HG03565 (cell line): ENCODE data around the gene OTUD3.
"Not testable (repeated sequence)": the region's sequence is repeated elsewhere in the genome, so short reads cannot be mapped to it uniquely, and the experiment has no call there.

Source experiments
- ATAC-seq: cut with Tn5 transposase; IDR thresholded peaks from one replicate; pipeline ENCODE4 v1.9.1; 2021; ENCODE audit warnings: mild to moderate bottlenecking, moderate library complexity; ENCODE audit not compliant: unreplicated experiment

Gene OTUD3, protein sequence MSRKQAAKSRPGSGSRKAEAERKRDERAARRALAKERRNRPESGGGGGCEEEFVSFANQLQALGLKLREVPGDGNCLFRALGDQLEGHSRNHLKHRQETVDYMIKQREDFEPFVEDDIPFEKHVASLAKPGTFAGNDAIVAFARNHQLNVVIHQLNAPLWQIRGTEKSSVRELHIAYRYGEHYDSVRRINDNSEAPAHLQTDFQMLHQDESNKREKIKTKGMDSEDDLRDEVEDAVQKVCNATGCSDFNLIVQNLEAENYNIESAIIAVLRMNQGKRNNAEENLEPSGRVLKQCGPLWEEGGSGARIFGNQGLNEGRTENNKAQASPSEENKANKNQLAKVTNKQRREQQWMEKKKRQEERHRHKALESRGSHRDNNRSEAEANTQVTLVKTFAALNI

GRCh38 chr1:19882111-19883071 is at the start of gene OTUD3:
Gene OTUD3, plus strand, starts transcription at chr1:19882395. Its CDS starts 119 bp downstream, at chr1:19882514.
- ATAC-seq = peak; percentile 90

- no peak for ATAC-seq
Observed at GRCh38 chr1:19835578-19835977, 46.6 kb upstream of the OTUD3 start.

DNA sequence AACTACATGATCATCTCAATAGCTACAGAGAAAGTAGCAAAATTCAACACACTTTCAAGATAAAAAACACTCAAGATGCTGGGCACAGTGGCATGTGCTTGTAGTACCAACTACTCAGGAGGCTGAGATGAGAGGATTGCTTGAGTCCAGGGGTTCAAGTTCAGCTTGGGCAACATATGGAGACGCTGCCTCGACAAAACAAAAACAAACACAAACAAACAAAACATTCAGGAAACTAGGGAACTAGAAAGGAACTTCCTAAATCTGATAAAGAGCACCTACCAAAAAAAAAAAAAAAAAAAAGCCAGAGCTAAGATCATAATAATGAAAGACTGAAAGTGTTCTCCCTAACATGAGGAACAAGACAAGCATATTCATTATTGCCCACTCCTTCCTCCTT is 44.3 kb upstream of the OTUD3 start:
- ATAC-seq = no peak

DNA sequence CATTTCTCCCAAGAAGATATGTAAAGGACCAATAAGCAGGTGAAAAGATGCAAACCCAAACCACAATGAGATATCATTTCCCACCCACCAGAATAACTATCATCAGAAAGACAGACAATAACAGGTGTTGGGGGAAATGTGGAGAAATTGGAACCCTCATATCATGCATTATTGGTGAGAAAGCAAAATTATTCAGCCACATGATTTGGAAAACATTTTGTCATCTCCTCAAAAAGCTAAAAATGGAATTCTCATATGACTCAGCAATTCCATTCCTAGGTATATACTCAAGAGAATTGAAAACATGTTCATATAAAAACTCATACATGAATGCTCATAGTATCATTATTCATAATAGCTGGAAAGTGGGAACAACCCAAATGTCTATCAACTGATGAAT is 42.0 kb upstream of the OTUD3 start:
- ATAC-seq = no peak

DNA sequence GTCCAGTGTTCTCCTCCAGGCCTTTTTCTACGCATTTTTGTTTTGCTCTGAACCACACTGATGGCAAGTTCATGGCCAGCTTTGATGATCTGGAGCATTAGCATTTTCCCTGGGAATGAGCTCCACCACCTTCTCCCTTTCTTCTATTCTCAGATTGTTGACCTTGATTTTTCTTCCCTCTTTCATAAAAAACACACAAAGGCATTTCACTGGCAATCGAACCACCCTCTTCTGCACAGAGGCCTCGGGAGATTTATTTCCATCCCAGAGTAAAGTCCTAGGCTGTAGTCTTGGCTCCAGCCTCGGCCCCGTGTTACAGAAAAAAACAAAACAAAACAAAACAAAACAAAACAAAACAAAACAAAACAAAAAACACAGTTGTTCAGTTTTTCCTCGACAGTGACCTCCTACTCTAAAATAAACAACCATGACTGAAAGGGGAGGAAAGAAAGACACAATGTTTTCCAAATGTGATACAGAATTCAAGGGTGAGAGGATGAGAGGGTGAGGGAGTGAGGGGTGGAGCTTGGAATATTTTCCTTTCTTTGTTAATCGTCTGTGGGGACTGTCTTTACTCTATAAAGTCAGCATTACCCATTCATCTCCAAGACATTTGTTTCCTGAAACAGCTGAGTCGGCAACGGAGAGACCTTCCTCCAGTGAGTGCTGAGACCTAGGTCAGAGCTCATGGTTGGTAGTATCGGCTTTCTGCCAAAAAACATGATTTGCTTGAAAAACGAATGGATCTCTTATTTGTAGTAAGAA is 37.3 kb upstream of the OTUD3 start:
- no peak for ATAC-seq

- ATAC-seq = no peak
Observed at GRCh38 chr1:19845555-19845954, 36.6 kb upstream of the OTUD3 start.

DNA sequence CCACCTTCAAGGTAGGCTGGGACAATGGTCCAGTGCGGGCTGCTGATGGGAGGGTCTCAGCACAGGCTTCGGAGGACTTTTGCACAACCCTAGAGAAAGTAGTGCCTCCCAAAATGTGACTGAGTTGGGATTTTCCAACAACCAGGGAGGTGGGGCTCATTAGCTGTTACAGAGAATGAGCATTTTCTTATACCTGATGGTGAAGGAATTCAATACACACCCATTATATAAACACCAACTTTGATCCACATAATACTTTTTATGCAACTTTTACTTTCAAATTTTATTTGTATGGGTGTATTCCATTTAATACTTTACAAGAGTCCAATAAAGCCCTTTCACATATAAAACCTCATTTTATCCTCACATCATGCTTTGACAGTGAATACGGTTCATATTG is 35.9 kb upstream of the OTUD3 start:
- no peak for ATAC-seq

DNA sequence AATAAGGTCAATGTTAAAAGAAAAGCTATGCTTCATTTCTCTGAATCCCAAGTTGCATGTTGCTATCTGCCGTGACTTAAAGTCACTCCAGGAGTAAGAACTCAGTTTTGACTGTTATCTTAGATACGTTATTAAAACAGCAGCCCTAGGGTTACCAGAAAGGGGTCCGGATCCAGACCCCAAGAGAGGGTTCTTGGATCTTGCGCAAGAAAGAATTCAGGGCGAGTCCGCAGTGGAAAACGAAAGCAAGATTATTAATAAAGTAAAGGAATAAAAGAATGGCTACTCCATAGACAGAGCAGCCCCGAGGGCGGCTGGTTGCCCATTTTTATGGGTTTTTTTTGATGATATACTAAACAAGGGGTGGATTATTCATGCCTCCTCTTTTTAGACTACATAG is 34.9 kb upstream of the OTUD3 start:
- not testable (repeated sequence) for ATAC-seq

DNA sequence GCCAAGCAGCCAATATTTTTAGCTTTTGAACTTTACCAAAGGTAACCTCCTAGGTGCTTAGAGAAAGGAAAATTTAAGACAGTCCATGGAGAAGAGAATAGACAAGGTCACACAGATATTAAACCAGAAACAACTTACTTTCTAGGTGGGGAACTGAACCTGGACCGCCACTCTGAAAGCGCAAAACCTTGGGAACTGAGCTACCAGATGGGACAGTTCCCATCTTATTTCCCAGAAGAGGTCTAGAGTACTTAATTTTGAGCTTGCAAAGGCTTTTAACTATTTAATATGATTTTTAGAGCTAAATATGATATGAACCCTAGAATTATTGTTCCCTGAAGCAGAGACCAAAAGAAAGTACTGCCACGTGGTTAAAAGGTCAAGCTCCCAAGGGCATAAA is 32.9 kb upstream of the OTUD3 start:
- not testable (repeated sequence) for ATAC-seq

DNA sequence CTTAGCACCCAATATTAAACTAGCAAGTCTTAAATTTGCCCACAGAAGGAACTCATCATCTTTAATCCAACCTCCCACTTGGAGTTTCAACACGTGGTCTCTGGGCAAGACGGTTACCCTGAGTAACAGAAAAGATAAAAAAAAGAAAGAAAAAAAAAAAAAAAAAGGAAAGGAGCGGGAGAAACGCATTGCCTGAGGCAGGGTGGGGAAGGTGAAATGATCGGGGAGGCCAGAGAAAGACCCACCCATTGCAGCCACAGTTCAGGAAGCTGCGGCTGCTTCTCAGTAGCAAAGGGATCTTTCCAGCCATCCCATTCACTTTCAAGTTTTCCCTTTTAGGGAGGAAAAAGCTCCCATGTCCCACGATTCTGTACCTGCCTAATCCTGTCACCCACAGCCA is 32.0 kb upstream of the OTUD3 start:
- no peak for ATAC-seq

- ATAC-seq = no peak
Observed at GRCh38 chr1:19852036-19852435, 30.2 kb upstream of the OTUD3 start.

DNA sequence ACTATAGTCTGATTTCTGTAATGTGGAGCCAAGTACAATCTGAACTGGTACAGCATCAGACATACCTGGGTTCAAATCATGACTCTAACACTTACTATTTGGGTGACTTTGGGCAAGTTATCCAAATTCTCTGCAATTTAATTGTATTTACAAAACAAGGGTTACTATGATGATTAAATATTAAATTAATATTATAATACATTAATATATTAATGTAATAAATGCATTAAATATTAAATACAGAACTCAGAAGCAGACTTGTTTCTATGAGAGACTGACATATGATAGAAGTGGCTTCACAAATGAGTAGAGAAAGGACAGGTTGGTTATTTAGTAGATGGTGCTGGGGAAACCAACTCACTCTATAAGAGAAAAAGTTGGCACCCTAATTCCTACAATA is 27.3 kb upstream of the OTUD3 start:
- no peak for ATAC-seq

DNA sequence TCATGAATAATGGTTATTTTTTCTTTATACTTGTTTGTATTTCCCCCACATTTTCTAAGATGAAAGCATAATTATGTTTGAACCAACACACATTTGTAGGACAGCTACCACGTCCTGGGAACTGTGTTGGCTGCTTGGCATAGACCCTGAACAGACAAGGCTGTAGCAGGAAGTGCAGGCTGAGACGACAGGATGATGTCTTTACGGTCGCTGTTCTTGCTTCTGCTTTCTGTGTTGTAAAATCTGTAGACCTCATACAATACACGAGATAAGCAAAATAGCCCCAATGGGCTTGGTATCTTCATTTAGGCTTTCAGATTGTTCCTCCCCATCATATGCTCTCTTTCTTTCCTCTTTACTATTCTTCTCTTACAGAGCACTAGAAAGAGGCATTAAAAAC is 23.3 kb upstream of the OTUD3 start:
- no peak for ATAC-seq

- ATAC-seq = no peak
Observed at GRCh38 chr1:19859876-19860275, 22.3 kb upstream of the OTUD3 start.

GRCh38 chr1:19860418-19860817 is 21.8 kb upstream of the OTUD3 start:
- ATAC-seq = no peak

- no peak for ATAC-seq
Observed at GRCh38 chr1:19861034-19861433, 21.2 kb upstream of the OTUD3 start.

GRCh38 chr1:19861842-19862530 is 20.2 kb upstream of the OTUD3 start:
- ATAC-seq = no peak

DNA sequence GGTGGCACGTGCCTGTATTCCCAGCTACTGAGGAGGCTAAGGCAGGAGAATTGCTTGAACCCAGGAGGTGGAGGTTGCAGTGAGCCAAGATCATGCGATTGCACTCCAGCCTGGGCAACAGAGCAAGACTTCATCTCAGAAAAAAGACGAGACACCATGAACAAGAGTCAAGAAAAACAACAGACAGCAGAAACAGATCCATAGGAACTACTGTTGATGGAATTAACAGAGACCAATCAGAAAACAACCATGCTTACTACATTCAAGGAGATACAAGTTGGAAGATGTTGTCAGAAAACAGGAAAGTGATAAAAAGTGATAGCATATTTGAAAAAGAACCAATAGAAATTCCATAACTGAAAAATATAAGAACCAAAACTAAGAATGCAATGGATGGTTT is 19.3 kb upstream of the OTUD3 start:
- ATAC-seq = no peak

DNA sequence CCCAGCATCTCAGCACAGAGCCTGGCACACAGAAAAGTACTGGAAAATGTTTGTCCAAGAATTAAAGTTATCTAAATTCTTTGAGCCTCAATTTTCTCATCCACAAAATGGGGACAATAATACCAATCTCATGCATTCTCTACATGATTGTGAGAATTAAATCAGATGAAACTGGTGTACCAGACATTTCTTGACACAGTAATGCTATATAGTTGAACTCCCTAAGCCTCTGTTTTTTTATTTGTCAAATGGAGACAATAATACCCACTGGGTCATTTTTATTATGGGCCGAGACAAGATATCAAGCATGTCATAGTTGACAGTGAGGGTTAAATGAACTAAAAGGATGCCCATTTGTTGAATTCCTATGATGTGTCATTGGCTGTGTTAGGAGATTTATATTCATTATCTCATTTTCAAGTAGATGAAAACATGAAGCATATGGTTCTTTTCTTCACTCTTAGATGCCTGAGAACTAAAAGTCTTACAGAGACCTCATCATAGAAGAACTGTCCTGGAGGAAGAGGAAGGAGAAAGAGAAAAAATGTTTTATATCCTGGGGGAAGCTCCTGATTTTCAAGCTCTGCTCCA is 17.5 kb upstream of the OTUD3 start:
- no peak for ATAC-seq

DNA sequence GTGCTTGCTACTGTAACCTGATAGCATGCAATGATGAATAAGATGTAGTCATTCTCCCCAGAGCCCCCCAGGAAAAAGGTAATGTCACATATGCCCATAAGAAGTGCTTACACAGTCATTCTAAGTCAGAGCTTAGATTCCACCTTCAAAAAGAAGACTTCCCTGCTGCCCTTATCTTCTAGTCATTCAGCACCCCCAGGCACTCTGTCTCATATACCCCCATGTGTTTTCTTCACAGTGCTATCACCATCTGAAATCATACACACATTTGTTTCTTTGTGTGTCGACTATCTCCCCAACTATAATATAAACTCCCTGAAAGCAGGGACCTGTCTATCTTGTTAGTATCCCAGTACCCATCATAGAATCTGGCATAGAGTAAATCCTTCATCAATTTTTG is 16.2 kb upstream of the OTUD3 start:
- no peak for ATAC-seq
